Endothelial cell of umbilical vein (primary cell): ENCODE data around the gene MED22. TPM values are rescaled to one million over a fixed set of nuclear protein-coding genes. Genes with fewer than 3 reads are reported as not detected.
"Not testable (repeated sequence)": the region's sequence is repeated elsewhere in the genome, so short reads cannot be mapped to it uniquely, and the experiment has no call there.

Experiments
- BruUV-seq: library from RNA; stranded (reverse); fragments of 400-500 nt; replicated peaks from 2 replicates; lab custom pipeline; 2021; lab: Mats Ljungman, UMichigan
- CTCF ChIA-PET: fragments of 300-600, 350-600 bp; sonication (Branson Sonifier 250); formaldehyde crosslinking; loops from one replicate; lab custom pipeline; 2021; ENCODE audit warnings: antibody characterized with exemption, inconsistent platforms; lab: Charles Lee
- POLR2A ChIA-PET: fragments of 300-600, 350-600 bp; sonication (Branson Sonifier 250); formaldehyde crosslinking; loops from one replicate; lab custom pipeline; 2021; ENCODE audit warnings: antibody characterized with exemption, inconsistent platforms; lab: Charles Lee
- DNase-seq: peaks from one replicate; pipeline ENCODE4 v3.0.0-alpha.2; 2011; ENCODE audit warnings: low read depth, low spot score
- FAIRE-seq: peaks from 2 replicates; lab custom pipeline; 2011; peaks lifted over from hg19 to GRCh38; lab: Jason Lieb, UNC
- H2AFZ ChIP-seq: 2 replicates; pipeline ENCODE4 v1.6.0; 2012; ENCODE audit warnings: low read depth, low read length, control low read depth, inconsistent platforms
- H3K27ac ChIP-seq: 2 replicates; pipeline ENCODE4 v1.5.1; 2011; ENCODE audit warnings: low read depth, mild to moderate bottlenecking, control low read depth, low read length, moderate library complexity; ENCODE audit not compliant: insufficient read depth
- H3K27me3 ChIP-seq, 2 experiments: 2 replicates each; pipeline versions ENCODE4 v1.6.0 to v1.6.1; 2011; ENCODE audit warnings: low read length in 2 of 2, mixed read lengths in 1 of 2; ENCODE audit not compliant: control insufficient read depth in 2 of 2, insufficient read depth in 2 of 2
- H3K36me3 ChIP-seq, 2 experiments: 2 replicates in 1 of 2; 3 replicates in 1 of 2; pipeline ENCODE4 v1.5.1; 2011; ENCODE audit warnings: low read length in 2 of 2, mild to moderate bottlenecking in 1 of 2, moderate library complexity in 1 of 2; ENCODE audit not compliant: control insufficient read depth in 2 of 2, insufficient read depth in 2 of 2; ENCODE audit errors: extremely low read depth in 1 of 2
- H3K4me1 ChIP-seq: 3 replicates; pipeline ENCODE4 v1.5.1; 2011; ENCODE audit warnings: mild to moderate bottlenecking, low read length; ENCODE audit not compliant: control insufficient read depth, insufficient read depth; ENCODE audit errors: extremely low read depth
- H3K4me2 ChIP-seq: 2 replicates; pipeline ENCODE4 v1.6.1; 2011; ENCODE audit warnings: low read length, control low read depth, mixed read lengths; ENCODE audit not compliant: insufficient read depth
- H3K4me3 ChIP-seq, 3 experiments: fragments of 200-600 bp in 1 of 3; sonication (generic), shearing (Covaris generic) in 1 of 3; replicated peaks in 1 of 3; 2 replicates each; pipeline ENCODE4 v1.5.1; 2011 to 2016; ENCODE audit warnings: control low read depth in 3 of 3, low read length in 3 of 3, mild to moderate bottlenecking in 2 of 3, inconsistent platforms in 1 of 3, low read depth in 1 of 3, moderate library complexity in 1 of 3; ENCODE audit not compliant: insufficient read depth in 1 of 3
- H3K79me2 ChIP-seq: 2 replicates; pipeline ENCODE4 v1.6.0; 2012; ENCODE audit warnings: low read length, inconsistent platforms; ENCODE audit not compliant: control insufficient read depth, insufficient read depth
- H3K9ac ChIP-seq: replicated peaks from 2 replicates; pipeline ENCODE3; 2011; ENCODE audit warnings: low read length, control low read depth; ENCODE audit not compliant: insufficient read depth; ENCODE audit errors: extremely low read depth
- H3K9me1 ChIP-seq: replicated peaks from 3 replicates; pipeline ENCODE4 v1.6.0; 2011; ENCODE audit warnings: mild to moderate bottlenecking, low read length; ENCODE audit not compliant: control insufficient read depth, insufficient read depth; ENCODE audit errors: extremely low read depth
- H3K9me3 ChIP-seq: replicated peaks from 2 replicates; pipeline ENCODE4 v1.5.1; 2012; ENCODE audit warnings: low read length, inconsistent platforms; ENCODE audit not compliant: control insufficient read depth, insufficient read depth
- H4K20me1 ChIP-seq: replicated peaks from 2 replicates; pipeline ENCODE3; 2011; ENCODE audit warnings: mild to moderate bottlenecking, low read length; ENCODE audit not compliant: control insufficient read depth, insufficient read depth; ENCODE audit errors: extremely low read depth
- CTCF ChIP-seq, 2 donors: IDR thresholded peaks; 1 replicate in 1 of 2; 2 replicates in 1 of 2; pipeline ENCODE4 v1.5.1; 2011; ENCODE audit warnings: low read length in 2 of 2, mild to moderate bottlenecking in 2 of 2, moderate library complexity in 2 of 2, control low read depth in 1 of 2, inconsistent platforms in 1 of 2, low read depth in 1 of 2; ENCODE audit not compliant: insufficient read depth in 1 of 2; ENCODE audit errors: extremely low read depth in 1 of 2
- EZH2 ChIP-seq: IDR thresholded peaks from 2 replicates; pipeline ENCODE4 v1.6.1; 2012; ENCODE audit warnings: borderline replicate concordance, low read depth, mild to moderate bottlenecking, moderate library complexity, low read length, inconsistent platforms; ENCODE audit not compliant: severe bottlenecking
- FOS ChIP-seq: IDR thresholded peaks from 2 replicates; pipeline ENCODE4 v1.6.1; 2011; ENCODE audit warnings: mild to moderate bottlenecking, low read length, moderate library complexity, borderline replicate concordance; ENCODE audit not compliant: insufficient read depth
- GATA2 ChIP-seq: IDR thresholded peaks from 2 replicates; pipeline ENCODE4 v1.7.0; 2011; ENCODE audit warnings: low read depth, mild to moderate bottlenecking, moderate library complexity, mixed read lengths, low read length; ENCODE audit not compliant: insufficient read length, insufficient read depth
- JUN ChIP-seq: IDR thresholded peaks from 2 replicates; pipeline ENCODE4 v1.6.1; 2011; ENCODE audit warnings: borderline replicate concordance, low read depth; ENCODE audit not compliant: insufficient read length, insufficient read depth
- MAX ChIP-seq: IDR thresholded peaks from 2 replicates; pipeline ENCODE4 v1.6.1; 2011; ENCODE audit not compliant: insufficient read depth, insufficient read length
- MYC ChIP-seq: IDR thresholded peaks from one replicate; pipeline ENCODE4 v1.6.1; 2011; ENCODE audit warnings: mild to moderate bottlenecking, low read depth, low read length
- POLR2A ChIP-seq: IDR thresholded peaks from 2 replicates; pipeline ENCODE4 v1.6.1; 2012; ENCODE audit warnings: low read depth, mild to moderate bottlenecking, control low read depth, low read length
- POLR2AphosphoS5 ChIP-seq: IDR thresholded peaks from 2 replicates; pipeline ENCODE4 v1.6.1; 2012; ENCODE audit warnings: low read depth, mild to moderate bottlenecking, control low read depth, low read length, moderate library complexity; ENCODE audit not compliant: insufficient read depth
- dilution Hi-C: fragments of 300-500 bp; cut with MboI; formaldehyde crosslinking; loops from one replicate; pipeline ENCODE4 v1.15.0; 2019; ENCODE audit warnings: low sequenced_read_pairs; ENCODE audit not compliant: extremely low pct_ligation_motif_present
- intact Hi-C: fragments of 100-400 bp; cut with micrococcal nuclease; formaldehyde crosslinking; loops from one replicate; pipeline ENCODE4 v1.10.0; 2022
- polyA plus RNA-seq, 4 experiments: library from polyadenylated mRNA; depleted of rRNA in 3 of 4; stranded (reverse) in 3 of 4; unstranded in 1 of 4; fragments of >200 nt; gene quantifications; 2 replicates each; pipeline versions ENCODE4 v1.2.1 to v1.2.3, GENCODE V29; 2011 to 2012; ENCODE audit warnings: missing spikeins in 1 of 4
- total RNA-seq: library from RNA; stranded (reverse); gene quantifications from 2 replicates; pipeline ENCODE4 v1.2.3, GENCODE V29; 2021

The MED22 gene
- total and polyA plus RNA-seq, 2 donors (not counting 3 experiments of a cell fraction or from before 2014, with no cell fraction given) = 25.7 to 27.4 TPM

GRCh38 chr9:133301253-133302230, 46.4 kb downstream of the MED22 start:
- BruUV-seq = no TSS peak
- Histone ChIP-seq H3K4me1 (no peaks in the 10 kb centered on the region), H2AFZ (no peak overlapping the region), H3K9ac (no peak overlapping the region), H3K36me3 (no peaks in the 10 kb centered on the region), H3K79me2 (no peaks in the 10 kb centered on the region), H3K9me1 (no peaks in the 10 kb centered on the region), H3K4me3 (no peak overlapping the region), H3K27ac (no peak overlapping the region), H4K20me1 (no peaks in the 10 kb centered on the region), H3K27me3 (peaks cover 0 to 2% of the 10 kb centered on the region in 2 experiments), H3K9me3 (no peaks in the 10 kb centered on the region), H3K4me2 (no peak overlapping the region)
- TF ChIP-seq EZH2 (no peak), GATA2 (no peak), MYC (no peak), CTCF (IDR thresholded peaks at IDR 0.05; ENCODE audit: extremely low read depth in 1 of 2, insufficient read depth in 1 of 2, low read depth in 1 of 2, low read length in 2 of 2) (no peak), MAX (no peak), JUN (no peak), POLR2A (no peak), FOS (no peak), POLR2AphosphoS5 (no peak)
- dilution Hi-C loops (no loop called here), intact Hi-C loops (no loop called here)
- POLR2A ChIA-PET = no interaction called here
- CTCF ChIA-PET = no interaction called here
- FAIRE-seq = no peak
- no peak for DNase-seq

- H3K27ac ChIP-seq, H3K4me3 ChIP-seq, H3K9me3 ChIP-seq, H3K9me1 ChIP-seq, H3K4me2 ChIP-seq, BruUV-seq, intact Hi-C loops, H3K36me3 ChIP-seq, H3K27me3 ChIP-seq, POLR2A ChIA-PET, DNase-seq, H3K9ac ChIP-seq, H3K79me2 ChIP-seq, H4K20me1 ChIP-seq, dilution Hi-C loops, FAIRE-seq, H2AFZ ChIP-seq, CTCF ChIA-PET, H3K4me1 ChIP-seq: not testable (repeated sequence)
Observed at GRCh38 chr9:133299996-133300395, 47.9 kb downstream of the MED22 start.
